ENCODE measurements around the gene GCN1. TPM values are rescaled to one million over a fixed set of nuclear protein-coding genes. Genes with fewer than 3 reads are reported as not detected.
"Not testable (repeated sequence)": the region's sequence is repeated elsewhere in the genome, so short reads cannot be mapped to it uniquely, and the experiment has no call there.

Gene GCN1
- total RNA-seq, 1 experiment from 2014 or later = 254 TPM

- CTCF ChIA-PET = no interaction called here
Observed at GRCh38 chr12:120214626-120215356, 20.3 kb upstream of the GCN1 start.

GRCh38 chr12:120213758-120214157 lies 19.2 kb upstream of the GCN1 start:
- no peak overlapping the region for H3K9ac ChIP-seq (ENCODE audit: low read length)
- CTCF ChIA-PET = no interaction called here
- TF ChIP-seq CTCF (conservative IDR thresholded peaks at IDR 0.05; ENCODE audit: low read depth, low read length) (no peak), EZH2 (IDR thresholded peaks at IDR 0.05; ENCODE audit: low read length, unreplicated experiment) (no peak), EZH2phosphoT487 (IDR thresholded peaks at IDR 0.05; ENCODE audit: borderline replicate concordance, low read length) (no peak)

More at GRCh38 chr12:120214626-120215356, 20.3 kb upstream of the GCN1 start:
- Histone ChIP-seq H3K4me2 (ENCODE audit: low read length) (no peak overlapping the region), H3K27me3 (ENCODE audit: low read length) (no peaks in the 10 kb centered on the region), H3K4me1 (ENCODE audit: insufficient read depth, low read length) (no peaks in the 10 kb centered on the region), H3K27ac (ENCODE audit: low read length) (no peak overlapping the region), H3K9me2 (replicated peaks; ENCODE audit: low read length) (no peaks in the 10 kb centered on the region), H3K36me3 (ENCODE audit: low read depth, low read length) (peaks cover 83% of the 10 kb centered on the region), H2AFZ (ENCODE audit: low read length) (no peak overlapping the region), H3K9me3 (ENCODE audit: low read length) (no peaks in the 10 kb centered on the region), H3K4me3 (ENCODE audit: low read length) (no peak overlapping the region), H3K79me2 (ENCODE audit: low read length) (peaks cover 7% of the 10 kb centered on the region; the same call in 1 of the 2 replicates), H3K9ac (ENCODE audit: low read length) (no peak overlapping the region), H3F3A (ENCODE audit: low read length, unreplicated experiment) (peaks cover 6% of the 10 kb centered on the region), H4K20me1 (ENCODE audit: low read length) (peaks cover 18% of the 10 kb centered on the region)
- no TSS peak for BruUV-seq (replicated peaks)
- no peak for ATAC-seq
- POLR2A ChIA-PET (ENCODE audit: unreplicated experiment) = no interaction called here
- intact Hi-C loops (cut with micrococcal nuclease) = no loop called here
- DNase-seq = no peak
- no peak for TF ChIP-seq EZH2phosphoT487 (IDR thresholded peaks at IDR 0.05; ENCODE audit: borderline replicate concordance, low read length)

GRCh38 chr12:120213182-120213581 lies 18.7 kb upstream of the GCN1 start:
- H3K4me1 ChIP-seq (ENCODE audit: insufficient read depth, low read length); intact Hi-C loops (cut with micrococcal nuclease); H3K9me2 ChIP-seq (replicated peaks; ENCODE audit: low read length); H3K27ac ChIP-seq (ENCODE audit: low read length); H3K4me2 ChIP-seq (ENCODE audit: low read length); H4K20me1 ChIP-seq (ENCODE audit: low read length); H3K9me3 ChIP-seq (ENCODE audit: low read length); POLR2A ChIA-PET (ENCODE audit: unreplicated experiment); H2AFZ ChIP-seq (ENCODE audit: low read length); ATAC-seq; CTCF ChIA-PET; H3K27me3 ChIP-seq (ENCODE audit: low read length); H3F3A ChIP-seq (ENCODE audit: low read length, unreplicated experiment); H3K9ac ChIP-seq (ENCODE audit: low read length); H3K4me3 ChIP-seq (ENCODE audit: low read length); DNase-seq; BruUV-seq (replicated peaks); H3K79me2 ChIP-seq (ENCODE audit: low read length): not testable (repeated sequence)
- H3K36me3 ChIP-seq (ENCODE audit: low read depth, low read length) = peaks cover 70% of the 10 kb centered on the region

More at GRCh38 chr12:120213758-120214157, 19.2 kb upstream of the GCN1 start:
- no peak overlapping the region for H3K4me3 ChIP-seq (ENCODE audit: low read length)
- peaks cover 6% of the 10 kb centered on the region for H3F3A ChIP-seq (ENCODE audit: low read length, unreplicated experiment)
- H3K9me2 ChIP-seq (replicated peaks; ENCODE audit: low read length) = no peaks in the 10 kb centered on the region
- 0 out of 2 replicates have a peak, but pooled peaks cover 1% of the 10 kb centered on the region for H3K79me2 ChIP-seq (ENCODE audit: low read length)
- ATAC-seq = no peak
- no TSS peak for BruUV-seq (replicated peaks)
- DNase-seq = no peak
- intact Hi-C loops (cut with micrococcal nuclease) = no loop called here
- peaks cover 7% of the 10 kb centered on the region for H4K20me1 ChIP-seq (ENCODE audit: low read length)
- no peaks in the 10 kb centered on the region for H3K4me1 ChIP-seq (ENCODE audit: insufficient read depth, low read length)
- no peaks in the 10 kb centered on the region for H3K27me3 ChIP-seq (ENCODE audit: low read length)
- H3K4me2 ChIP-seq (ENCODE audit: low read length) = no peak overlapping the region
- no peak overlapping the region for H2AFZ ChIP-seq (ENCODE audit: low read length)
- H3K27ac ChIP-seq (ENCODE audit: low read length) = no peak overlapping the region
- peaks cover 75% of the 10 kb centered on the region for H3K36me3 ChIP-seq (ENCODE audit: low read depth, low read length)
- H3K9me3 ChIP-seq (ENCODE audit: low read length) = no peaks in the 10 kb centered on the region
- POLR2A ChIA-PET (ENCODE audit: unreplicated experiment) = no interaction called here

All from PC-3 (cell line).